ENCODE measurements around the gene CLEC20A.
A peak's percentile ranks its signal among the peaks of the same experiment; 100 is the strongest.
"Not testable (repeated sequence)": the region's sequence is repeated elsewhere in the genome, so short reads cannot be mapped to it uniquely, and the experiment has no call there.

Gene CLEC20A

GRCh38 chr1:178528953-178529335 lies 32.2 kb upstream of the CLEC20A start:
- DNase-seq, result no peak

DNA sequence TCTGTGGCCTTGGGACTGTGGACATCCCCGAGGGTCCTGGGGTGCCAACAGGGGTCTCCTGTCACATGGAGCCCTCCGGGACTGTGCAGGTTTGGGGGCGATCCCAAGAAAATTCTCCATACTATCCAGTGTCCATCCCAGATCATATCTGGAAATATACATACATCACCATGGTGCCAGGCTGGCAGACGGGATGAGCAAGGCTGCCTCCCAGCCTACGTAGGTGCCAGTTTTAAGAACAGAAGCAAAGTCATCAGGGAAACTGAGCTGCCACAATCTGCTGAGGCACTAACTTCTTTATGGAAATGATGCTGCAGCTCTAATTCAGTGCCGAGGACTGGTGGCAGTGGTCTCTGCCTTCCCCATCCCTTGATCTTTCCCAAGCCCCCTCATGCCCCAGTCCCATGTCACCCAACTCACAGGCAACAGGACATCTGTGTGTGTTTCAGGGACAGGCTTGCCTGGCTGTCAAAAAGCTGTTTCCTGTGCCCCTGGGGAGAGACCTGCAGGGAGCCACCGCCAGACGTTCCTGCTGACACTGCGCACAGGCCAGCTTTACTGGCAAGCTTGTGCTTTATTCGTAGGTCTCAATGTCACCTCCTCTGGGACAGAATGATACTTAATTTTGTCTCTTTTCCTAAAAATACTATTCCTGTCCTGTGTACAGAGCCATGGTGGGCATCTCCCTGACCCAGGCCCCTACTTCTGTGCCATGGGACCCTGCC lies 31.6 kb upstream of the CLEC20A start:
- DNase-seq, result no peak

GRCh38 chr1:178527117-178527516 lies 30.4 kb upstream of the CLEC20A start:
- no peak for DNase-seq

DNA sequence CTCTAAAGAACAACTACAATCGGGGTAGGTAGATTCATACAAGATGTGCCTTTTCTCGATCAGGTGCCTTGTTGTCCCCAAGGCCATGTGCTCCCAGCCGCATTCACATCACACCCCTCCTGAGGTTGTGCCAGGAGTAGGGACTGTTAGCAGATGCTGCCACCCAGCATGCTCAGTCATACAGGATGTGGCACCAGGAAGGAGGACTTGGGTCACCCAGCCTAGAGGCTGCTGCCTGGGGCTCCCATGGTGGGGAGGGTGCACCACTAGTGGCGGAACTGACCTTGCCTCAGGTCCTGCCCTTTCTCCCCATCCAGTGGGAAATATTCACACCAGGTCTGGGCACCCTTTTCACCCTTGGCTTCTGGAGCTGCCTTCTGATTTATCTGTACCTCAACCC lies 24.5 kb upstream of the CLEC20A start:
- no peak for DNase-seq

- no peak for DNase-seq
These were observed 24.0 kb upstream of the CLEC20A start for GRCh38 chr1:178520803-178521202.

- DNase-seq, result peak; percentile 61
These were observed 22.1 kb upstream of the CLEC20A start for GRCh38 chr1:178518894-178519293.

- no peak for DNase-seq
These were observed 19.3 kb upstream of the CLEC20A start for GRCh38 chr1:178516110-178516509.

DNA sequence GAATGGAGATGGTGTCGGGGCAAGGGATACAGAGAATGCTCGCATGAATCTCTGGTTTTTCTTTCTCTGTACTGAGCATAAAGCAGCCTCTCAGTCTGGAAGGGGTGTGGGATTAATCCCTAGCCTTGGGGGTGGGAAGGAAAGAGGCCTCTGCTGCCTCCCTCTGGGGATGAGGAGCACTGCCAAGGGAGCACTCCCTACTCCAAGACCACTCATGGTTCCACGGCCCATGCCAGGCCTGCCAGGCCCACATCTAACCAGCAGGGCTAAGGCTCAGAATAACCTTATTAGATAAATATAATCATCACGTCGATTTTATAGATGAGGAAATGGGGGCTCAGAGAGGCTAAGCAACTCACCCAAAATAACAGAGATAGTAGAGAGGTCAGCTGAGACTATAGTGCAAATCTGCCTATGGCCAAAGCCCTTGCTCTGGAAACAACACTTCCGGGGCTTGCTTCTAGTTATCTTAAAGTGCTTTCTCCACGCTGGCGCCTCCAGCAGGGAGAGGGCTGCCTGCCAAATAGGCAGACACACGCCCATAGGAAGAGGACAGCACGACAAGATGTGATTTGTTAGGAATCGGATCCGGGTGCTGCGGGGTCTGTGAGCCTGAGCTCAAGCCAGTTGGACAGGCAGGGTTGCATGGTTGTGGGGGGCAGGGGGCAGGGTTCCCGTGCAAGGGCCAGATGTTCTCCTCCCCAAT lies 16.7 kb upstream of the CLEC20A start:
- DNase-seq, result no peak

DNA sequence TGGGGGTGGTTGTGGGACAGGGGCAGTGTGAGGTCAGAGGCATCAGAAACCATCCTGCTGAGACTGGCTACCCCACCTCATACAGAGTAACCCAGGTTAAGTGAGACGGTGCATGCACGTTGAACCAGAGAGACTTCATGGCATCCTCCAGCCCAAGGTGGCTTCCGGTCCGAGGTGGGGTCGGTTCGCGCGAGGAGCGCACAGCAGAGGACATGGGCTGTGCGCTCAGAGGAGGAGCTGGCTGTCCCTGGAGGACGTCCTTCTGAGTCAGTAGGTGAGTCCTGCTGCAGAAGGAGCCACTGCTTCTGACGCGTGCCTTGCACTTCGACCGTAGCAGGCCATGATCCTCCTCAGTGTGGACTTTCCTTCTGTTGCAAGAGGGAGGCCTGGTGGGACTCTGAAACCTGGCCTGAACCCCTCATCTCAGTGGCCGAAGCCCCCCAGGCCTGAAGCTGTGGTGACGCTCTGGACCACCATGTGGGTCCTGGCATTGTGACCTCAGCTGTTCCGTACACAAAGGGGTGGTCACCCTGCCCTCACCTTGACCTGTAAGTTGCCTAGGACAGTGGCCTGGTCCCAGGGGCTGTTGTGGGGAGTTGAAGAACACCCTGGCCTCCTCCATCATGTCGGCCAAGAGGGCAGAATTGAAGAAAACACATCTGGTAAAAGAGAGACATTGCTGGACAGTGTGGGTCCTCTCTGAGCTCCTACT lies 16.0 kb upstream of the CLEC20A start, which contains the start of gene TEX35:
TEX35 (plus strand) TSS at position 544 of the 712 bp plus-strand sequence; CDS start at position 624, 80 bp downstream.
- no peak for DNase-seq

DNA sequence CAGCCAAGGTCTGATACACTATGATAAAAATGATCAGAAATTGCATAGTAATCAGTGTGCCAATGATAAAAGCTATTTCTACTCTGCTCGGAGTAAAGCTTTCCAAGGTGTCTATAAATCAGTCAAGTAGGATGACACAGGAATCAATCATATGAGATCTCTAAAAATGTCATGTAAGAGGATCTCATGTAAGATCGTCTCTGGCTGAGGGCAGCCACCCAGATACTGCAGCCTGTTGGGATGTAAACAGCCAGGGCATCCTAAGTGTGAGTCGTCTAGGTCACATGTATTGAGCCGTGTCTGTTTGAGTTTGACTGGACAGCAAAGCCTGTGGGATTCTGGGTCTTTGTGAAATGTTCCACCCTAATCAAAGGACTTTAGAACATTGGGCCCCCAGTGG lies 13.4 kb upstream of the CLEC20A start:
- DNase-seq, result no peak

DNA sequence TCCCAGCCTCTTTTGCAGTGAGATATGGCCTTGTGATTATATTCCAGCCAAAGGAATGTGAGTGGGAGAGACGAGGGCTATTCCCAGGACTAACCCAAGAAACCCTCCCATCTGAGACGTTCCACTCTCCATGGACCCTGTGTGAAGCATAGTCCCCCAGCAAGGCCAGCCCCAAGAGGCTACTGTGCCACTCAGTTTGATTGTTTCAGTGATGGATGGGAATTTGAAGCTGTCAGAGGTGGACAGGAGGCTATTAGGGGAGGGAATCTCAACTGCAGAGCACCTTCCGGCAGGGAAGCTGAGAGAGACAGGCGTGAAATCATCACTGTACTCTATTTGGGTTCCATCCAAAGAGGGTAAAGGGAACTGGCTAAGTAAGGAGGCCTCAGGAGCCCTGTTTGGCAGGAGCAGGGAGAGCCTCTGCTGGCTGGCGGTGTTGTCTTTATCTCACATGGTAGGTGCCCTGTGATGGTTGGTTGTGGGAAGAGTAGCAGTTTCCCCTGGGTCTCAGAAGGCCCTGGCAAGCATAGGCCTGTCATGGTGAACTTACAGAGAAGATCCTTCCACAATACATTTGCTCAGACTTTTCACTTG lies 12.7 kb upstream of the CLEC20A start:
- no peak for DNase-seq

- DNase-seq, result no peak
These were observed 9.9 kb upstream of the CLEC20A start for GRCh38 chr1:178506669-178507068.

GRCh38 chr1:178506177-178506576 lies 9.4 kb upstream of the CLEC20A start:
- DNase-seq, result no peak

DNA sequence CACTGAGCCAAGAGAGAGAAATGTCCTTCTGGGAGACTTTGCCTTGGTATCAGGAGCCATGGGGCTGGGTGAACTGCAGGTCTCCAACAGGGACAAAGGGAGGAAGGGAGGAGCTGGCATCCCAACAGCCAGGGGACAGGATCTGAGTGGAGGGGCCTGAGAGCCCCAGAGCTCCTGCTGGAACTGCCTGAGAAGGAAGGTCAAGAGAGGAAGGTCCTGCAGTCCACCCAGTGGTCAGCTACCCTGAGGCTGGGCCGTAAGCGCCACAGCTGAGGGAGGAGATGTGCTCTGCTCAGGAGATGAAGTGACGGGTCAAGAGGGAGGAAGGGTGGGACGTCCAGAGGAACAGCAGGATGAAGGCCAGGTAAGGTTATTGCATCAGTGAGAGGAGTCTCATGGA lies 7.5 kb upstream of the CLEC20A start:
- DNase-seq, result no peak

DNA sequence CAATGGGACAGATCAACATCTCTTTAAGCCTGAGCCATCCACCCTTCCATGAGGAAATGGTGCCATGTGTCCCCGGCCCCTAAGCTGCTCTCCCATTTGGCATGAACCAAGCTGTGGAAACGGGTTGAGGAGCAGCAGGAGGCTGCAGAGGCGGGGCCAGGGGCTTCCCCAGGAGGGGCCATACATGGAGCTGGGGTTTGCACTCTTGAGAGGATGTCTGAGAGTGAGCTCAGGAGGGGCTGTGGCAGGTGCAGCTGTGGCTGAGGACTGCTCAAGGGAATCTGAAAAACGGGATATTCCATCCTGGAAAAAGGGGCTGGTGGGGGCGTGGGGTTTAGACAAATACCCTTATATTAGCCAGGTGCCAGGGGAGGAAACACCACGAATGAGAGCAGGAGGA lies 7.1 kb upstream of the CLEC20A start:
- DNase-seq, result no peak

- DNase-seq, result not testable (repeated sequence)
These were observed 6.6 kb upstream of the CLEC20A start for GRCh38 chr1:178503316-178503715.

DNA sequence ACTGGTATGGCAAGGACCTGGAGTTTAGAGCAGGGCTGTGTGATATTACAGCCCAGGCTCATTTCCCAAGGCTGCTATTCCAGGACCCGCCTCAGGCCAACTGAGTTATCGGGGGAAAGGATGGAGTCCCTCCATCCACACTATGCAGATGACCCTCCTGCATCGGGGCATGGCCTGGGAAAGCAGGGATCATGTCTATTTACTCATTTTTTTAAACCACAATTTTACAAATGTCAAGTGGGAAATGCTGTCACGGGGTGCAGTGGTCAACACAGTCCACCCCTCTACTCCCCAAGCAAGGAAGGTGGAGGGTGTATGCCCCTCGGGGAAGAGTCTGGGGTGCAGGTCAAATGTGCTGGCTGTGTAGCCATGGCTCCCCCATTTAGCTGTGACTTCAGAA lies 6.1 kb upstream of the CLEC20A start:
- no peak for DNase-seq

DNA sequence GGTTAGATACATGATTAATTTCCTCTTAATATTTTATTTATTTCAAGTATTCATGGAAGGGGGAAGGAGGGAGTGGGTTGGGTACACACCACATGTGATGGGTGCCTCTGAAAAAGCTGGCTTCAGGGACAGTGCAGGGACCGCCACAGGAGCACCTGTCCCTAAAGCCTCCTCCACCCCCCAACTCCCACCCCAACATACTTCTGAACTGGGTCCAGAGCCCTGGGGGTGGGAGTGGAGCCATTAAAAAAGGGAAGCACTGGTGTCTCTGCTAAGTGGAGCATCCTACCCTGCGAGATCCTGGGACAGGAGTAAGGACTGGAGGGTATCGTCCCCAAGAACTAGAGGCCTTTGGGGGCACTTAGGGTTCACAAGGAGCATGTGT lies 5.6 kb upstream of the CLEC20A start:
- no peak for DNase-seq

DNA sequence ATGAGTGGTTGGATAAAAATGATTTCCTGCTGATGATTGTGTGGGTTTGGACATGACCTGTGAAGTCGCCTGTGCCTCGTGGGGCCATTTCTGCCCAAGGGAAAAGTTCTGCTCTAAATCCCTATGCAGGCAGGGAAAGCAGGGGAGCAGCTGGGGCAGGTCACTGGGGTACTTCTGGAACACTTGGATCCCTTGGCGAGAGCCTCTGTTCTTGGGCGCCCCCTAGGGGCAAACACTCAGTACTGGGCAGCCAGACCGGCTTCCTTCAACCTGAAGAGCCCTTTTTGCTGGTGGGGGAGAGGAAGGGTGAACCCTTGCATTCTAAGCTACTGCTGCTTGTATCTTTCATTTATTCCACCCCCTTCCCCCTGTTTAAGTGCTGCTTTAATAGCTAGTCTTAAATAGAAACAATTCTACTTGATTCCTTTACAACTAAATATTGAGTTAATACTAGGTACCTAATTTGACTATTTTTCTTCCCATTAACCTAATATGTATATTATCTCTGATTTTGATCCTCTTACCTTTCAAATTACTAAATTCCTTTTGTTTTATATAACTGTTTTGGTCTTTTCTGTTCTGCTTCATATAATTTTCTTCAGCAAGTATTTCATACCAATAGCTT lies 5.1 kb upstream of the CLEC20A start:
- peak; percentile 21 for DNase-seq

- DNase-seq, result no peak
These were observed 4.3 kb upstream of the CLEC20A start for GRCh38 chr1:178500936-178501554.

DNA sequence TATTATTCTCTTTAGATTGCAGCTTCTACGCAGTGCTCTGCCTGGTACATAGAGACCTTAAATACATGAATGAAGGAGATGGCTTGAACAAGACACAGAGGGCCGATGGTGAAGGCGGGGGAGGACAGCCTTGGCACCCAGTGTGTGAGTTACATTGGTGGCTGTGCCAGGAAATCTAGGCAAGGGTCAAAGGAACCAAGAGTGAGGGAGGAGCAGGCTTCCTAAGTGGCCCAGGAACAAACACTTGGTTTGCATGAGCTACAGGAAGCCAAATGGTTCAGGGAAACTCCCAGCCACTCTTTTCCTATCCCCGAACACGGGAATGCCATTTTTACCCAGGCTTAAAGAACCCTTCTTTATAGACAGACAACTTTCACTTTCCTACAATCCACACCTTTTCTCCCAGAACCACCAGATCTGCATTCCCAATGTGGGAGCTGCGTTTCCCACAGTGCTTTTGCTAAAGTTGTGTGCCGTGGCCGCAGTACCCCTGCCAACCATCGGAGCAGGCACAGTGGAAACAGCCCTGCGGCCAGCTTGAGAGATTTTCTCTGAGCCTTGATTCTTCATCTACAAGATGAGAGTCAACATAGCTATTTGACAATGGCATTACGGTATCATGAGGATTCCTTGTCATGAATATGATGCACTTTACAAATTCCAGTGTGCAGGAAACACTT lies 3.5 kb upstream of the CLEC20A start:
- no peak for DNase-seq

Data from DMS79 treated with DMSO at 0.1 percent for 48 hours (cell line).